Calu3 (cell line): Measurements from ENCODE around the gene RPL4. TPM values are rescaled to one million over a fixed set of nuclear protein-coding genes. Genes with fewer than 3 reads are reported as not detected.
A peak's percentile ranks its signal among the peaks of the same experiment; 100 is the strongest.
"Not testable (repeated sequence)": the region's sequence is repeated elsewhere in the genome, so short reads cannot be mapped to it uniquely, and the experiment has no call there.

Experiments
- BruUV-seq: library from RNA; stranded (reverse); fragments of 400-500 nt; replicated peaks from 2 replicates; lab custom pipeline; 2021; lab: Mats Ljungman, UMichigan
- CTCF ChIA-PET: fragments of 300-600 bp; sonication (Branson Sonifier 250); formaldehyde crosslinking; loops from one replicate; lab custom pipeline; 2022; ENCODE audit warnings: antibody characterized with exemption; lab: Charles Lee
- DNase-seq: peaks from one replicate; pipeline ENCODE4 v3.0.0; 2022
- H3K27ac Mint-ChIP-seq: one replicate; pipeline ENCODE4 v1.8.0; 2022; ENCODE audit warnings: mixed read lengths; ENCODE audit not compliant: unreplicated experiment
- H3K27me3 Mint-ChIP-seq: one replicate; pipeline ENCODE4 v1.8.0; 2022; ENCODE audit warnings: mixed read lengths; ENCODE audit not compliant: unreplicated experiment
- H3K36me3 Mint-ChIP-seq: one replicate; pipeline ENCODE4 v1.8.0; 2022; ENCODE audit warnings: mild to moderate bottlenecking, moderate library complexity, mixed read lengths; ENCODE audit not compliant: insufficient read depth, unreplicated experiment
- H3K4me1 Mint-ChIP-seq: one replicate; pipeline ENCODE4 v1.8.0; 2022; ENCODE audit warnings: mild to moderate bottlenecking, low read depth, mixed read lengths; ENCODE audit not compliant: unreplicated experiment
- H3K4me3 Mint-ChIP-seq: one replicate; pipeline ENCODE4 v1.8.0; 2022; ENCODE audit warnings: mild to moderate bottlenecking, low read depth, moderate library complexity, mixed read lengths; ENCODE audit not compliant: unreplicated experiment
- H3K9me3 Mint-ChIP-seq: one replicate; pipeline ENCODE4 v1.8.0; 2022; ENCODE audit warnings: low read depth, mixed read lengths; ENCODE audit not compliant: unreplicated experiment
- CTCF ChIP-seq: fragments of 200-600 bp; IDR thresholded peaks from one replicate; pipeline ENCODE4 v1.8.0; 2022; ENCODE audit warnings: antibody characterized with exemption; ENCODE audit not compliant: unreplicated experiment
- intact Hi-C: fragments of 100-400 bp; cut with micrococcal nuclease; formaldehyde crosslinking; loops from one replicate; pipeline ENCODE4 v1.10.0; 2022; ENCODE audit not compliant: unreplicated experiment
- total RNA-seq: library from RNA; stranded (reverse); gene quantifications from 2 replicates; pipeline ENCODE4 v1.2.3, GENCODE V29; 2022

The RPL4 gene
- total RNA-seq, 1 experiment from 2014 or later, result 2,676 TPM

DNA sequence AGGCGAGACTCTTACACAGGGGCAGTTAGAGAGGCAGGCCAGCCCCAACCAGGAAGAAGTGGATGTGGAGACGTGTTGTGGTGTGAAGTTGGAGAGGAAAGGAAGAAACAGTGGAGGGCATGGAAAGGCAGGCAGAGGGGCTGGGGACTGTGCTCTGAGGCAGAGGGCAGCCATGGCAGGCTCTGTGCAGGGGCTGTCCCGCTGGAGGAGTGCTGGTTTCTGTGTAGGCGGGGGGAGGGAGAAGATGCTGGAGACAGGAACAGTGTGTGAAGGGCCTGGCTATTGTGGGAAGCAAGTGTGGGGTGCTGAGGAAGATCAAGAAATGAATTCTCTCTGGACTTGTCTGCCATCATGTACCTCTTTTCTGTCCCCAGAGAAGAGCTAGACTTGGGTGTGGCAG lies 28.1 kb downstream of the RPL4 start:
- TF ChIP-seq CTCF, result no peak
- H3K4me1 Mint-ChIP-seq, result peaks cover 37% of the 10 kb centered on the region

GRCh38 chr15:66474963-66475362 lies 29.7 kb downstream of the RPL4 start:
- no peak for TF ChIP-seq CTCF
- DNase-seq, result no peak
- H3K27me3 Mint-ChIP-seq, result no peaks in the 10 kb centered on the region
- H3K4me3 Mint-ChIP-seq, result no peak overlapping the region
- no TSS peak for BruUV-seq
- intact Hi-C loops, result no loop called here
- no peaks in the 10 kb centered on the region for H3K9me3 Mint-ChIP-seq
- peaks cover 9% of the 10 kb centered on the region for H3K36me3 Mint-ChIP-seq
- no peak overlapping the region for H3K27ac Mint-ChIP-seq
- peaks cover 25% of the 10 kb centered on the region for H3K4me1 Mint-ChIP-seq
- CTCF ChIA-PET, result interaction anchor here (0.7 kb wide), 1 partner anchor 1077 kb away, joined by 3 read pairs; no protein-coding TSS in a partner anchor

More for the DNA sequence above, 28.1 kb downstream of the RPL4 start:
- Mint-ChIP-seq H3K36me3 (peaks cover 18% of the 10 kb centered on the region), H3K9me3 (no peaks in the 10 kb centered on the region), H3K27me3 (no peaks in the 10 kb centered on the region), H3K4me3 (no peak overlapping the region), H3K27ac (no peak overlapping the region)
- intact Hi-C loops, result no loop called here
- no TSS peak for BruUV-seq
- CTCF ChIA-PET, result no interaction called here
- DNase-seq, result no peak

DNA sequence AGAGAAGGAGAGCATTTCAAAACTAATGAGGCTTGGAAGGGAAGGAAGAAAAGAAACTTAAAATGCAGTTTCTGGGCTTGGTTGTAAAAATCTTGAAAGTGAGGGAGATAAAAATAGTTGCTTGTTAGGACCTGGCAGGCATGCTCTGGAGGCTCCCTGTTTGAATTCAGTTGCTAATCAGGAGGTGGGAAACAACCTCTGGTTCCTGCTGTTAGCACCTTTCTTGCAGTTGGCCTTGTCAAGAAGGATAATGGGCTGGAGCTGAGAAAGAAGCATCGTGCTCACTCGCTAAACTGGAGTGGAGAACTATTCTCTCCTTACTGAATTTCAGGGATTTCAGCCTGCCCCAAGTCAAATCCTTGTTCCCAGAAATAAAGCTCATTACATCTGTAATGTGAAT lies 30.5 kb downstream of the RPL4 start:
- no peak for TF ChIP-seq CTCF
- CTCF ChIA-PET, result no interaction called here
- Mint-ChIP-seq H3K27me3 (no peaks in the 10 kb centered on the region), H3K9me3 (no peaks in the 10 kb centered on the region), H3K36me3 (peaks cover 9% of the 10 kb centered on the region), H3K4me1 (peaks cover 18% of the 10 kb centered on the region), H3K4me3 (no peak overlapping the region), H3K27ac (no peak overlapping the region)
- DNase-seq, result no peak
- intact Hi-C loops, result no loop called here
- BruUV-seq, result no TSS peak

GRCh38 chr15:66472176-66472999 lies 32.3 kb downstream of the RPL4 start:
- H3K9me3 Mint-ChIP-seq, result no peaks in the 10 kb centered on the region
- peak overlapping the region; percentile 8 for H3K4me3 Mint-ChIP-seq
- H3K27me3 Mint-ChIP-seq, result no peaks in the 10 kb centered on the region
- DNase-seq, result peak; percentile 60
- no TSS peak for BruUV-seq
- peaks cover 9% of the 10 kb centered on the region for H3K36me3 Mint-ChIP-seq
- intact Hi-C loops, result no loop called here
- H3K4me1 Mint-ChIP-seq, result peaks cover 16% of the 10 kb centered on the region
- TF ChIP-seq CTCF, result no peak
- CTCF ChIA-PET, result interaction anchor here (0.6 to 1.3 kb wide), 6 partner anchors 12 to 59 kb away, joined by 3 to 8 read pairs (median 4); partner anchors contain the start of gene SNAPC5
- peak overlapping the region; percentile 77 for H3K27ac Mint-ChIP-seq

DNA sequence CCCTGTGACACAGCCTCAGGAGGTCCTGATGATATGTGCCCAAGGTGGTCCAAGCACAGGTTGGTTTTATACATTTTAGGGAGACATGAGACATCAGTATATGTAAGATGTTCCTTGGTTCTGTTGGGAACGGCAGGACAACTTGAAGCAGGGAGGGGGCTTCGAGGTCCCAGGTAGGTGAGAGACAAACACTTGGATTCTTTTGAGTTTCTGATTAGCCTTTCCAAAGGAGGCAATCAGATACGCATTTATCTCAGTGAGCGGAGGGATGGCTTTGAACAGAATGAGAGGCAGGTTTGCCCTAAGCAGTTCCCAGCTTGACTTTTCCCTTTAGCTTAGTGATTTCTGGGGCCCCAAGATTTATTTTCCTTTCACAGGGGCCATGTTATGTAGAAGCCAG lies 33.8 kb downstream of the RPL4 start:
- BruUV-seq, H3K27ac Mint-ChIP-seq, H3K9me3 Mint-ChIP-seq, H3K4me3 Mint-ChIP-seq, H3K27me3 Mint-ChIP-seq, H3K36me3 Mint-ChIP-seq, DNase-seq, intact Hi-C loops: not testable (repeated sequence)
- peaks cover 16% of the 10 kb centered on the region for H3K4me1 Mint-ChIP-seq
- CTCF ChIA-PET, result interaction anchor here (1.0 kb wide), 1 partner anchor 15 kb away, joined by 3 read pairs; no protein-coding TSS in a partner anchor

- H3K27me3 Mint-ChIP-seq, intact Hi-C loops, BruUV-seq, H3K36me3 Mint-ChIP-seq, DNase-seq, H3K9me3 Mint-ChIP-seq, H3K4me3 Mint-ChIP-seq, H3K27ac Mint-ChIP-seq: not testable (repeated sequence)
- CTCF ChIA-PET, result interaction anchor here (0.6 to 0.8 kb wide), 3 partner anchors 9 to 150 kb away, joined by 3 to 7 read pairs (median 4); no protein-coding TSS in a partner anchor
- H3K4me1 Mint-ChIP-seq, result peaks cover 10% of the 10 kb centered on the region
These were observed 37.3 kb downstream of the RPL4 start for GRCh38 chr15:66467162-66468040.
